GM23338 (cell line): ENCODE results near the gene TSPAN19.

Source experiments
- CREB1 ChIP-seq: fragments of 250-450 bp; sonication (Bioruptor Pico); IDR thresholded peaks from 2 replicates; pipeline ENCODE4 v1.5.0; 2020; ENCODE audit warnings: low read depth, mild to moderate bottlenecking, moderate library complexity
- EZH2 ChIP-seq: fragments of 200-600 bp; sonication (generic); IDR thresholded peaks from one replicate; pipeline ENCODE4 v1.8.0; 2017; ENCODE audit warnings: antibody characterized with exemption, mild to moderate bottlenecking, low read depth; ENCODE audit not compliant: unreplicated experiment
- EZH2phosphoT487 ChIP-seq: fragments of 200-600 bp; sonication (generic); IDR thresholded peaks from one replicate; pipeline ENCODE4 v1.8.1; 2018; ENCODE audit warnings: antibody characterized with exemption; ENCODE audit not compliant: unreplicated experiment
- JUNB ChIP-seq: IDR thresholded peaks from one replicate; pipeline ENCODE4 v1.6.1; 2016; ENCODE audit warnings: antibody characterized with exemption; ENCODE audit not compliant: unreplicated experiment
- POLR2AphosphoS5 ChIP-seq: IDR thresholded peaks from 2 replicates; pipeline ENCODE4 v1.6.1; 2016; ENCODE audit warnings: antibody characterized with exemption, low read depth
- TF ChIP-seq, protein P1 (sequence below), 2 experiments: fragments of 200-600 bp in 1 of 2; sonication (generic) in 1 of 2; conservative IDR thresholded peaks; 2 replicates each; pipeline versions ENCODE4 v1.5.1 to v1.6.1; 2016 to 2017; ENCODE audit warnings: antibody characterized with exemption in 2 of 2, low read depth in 2 of 2, mild to moderate bottlenecking in 2 of 2, moderate library complexity in 1 of 2
- TF ChIP-seq, protein P2 (sequence below): IDR thresholded peaks from one replicate; pipeline ENCODE4 v1.6.1; 2018; ENCODE audit warnings: antibody characterized with exemption; ENCODE audit not compliant: unreplicated experiment

DNA sequence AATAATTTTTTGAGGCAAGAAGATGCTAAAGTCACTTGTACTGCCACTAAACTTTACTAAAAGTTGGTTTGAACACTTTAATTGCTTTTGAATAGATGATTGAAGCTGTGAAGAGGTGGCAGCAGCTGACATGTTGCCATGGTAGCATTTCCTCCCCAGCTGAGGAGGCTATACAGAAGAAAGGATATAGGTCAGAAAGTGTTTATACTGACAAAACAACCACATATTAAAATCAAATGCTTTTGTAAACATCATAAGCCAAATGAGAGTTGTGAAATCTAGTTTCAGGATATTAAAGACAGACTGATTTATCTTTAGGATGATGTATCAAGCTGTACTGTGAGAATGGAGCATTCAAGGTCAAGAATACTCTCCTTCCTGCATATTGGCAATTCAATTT, 41.7 kb downstream of the TSPAN19 start:
- TF ChIP-seq, protein P1, sequence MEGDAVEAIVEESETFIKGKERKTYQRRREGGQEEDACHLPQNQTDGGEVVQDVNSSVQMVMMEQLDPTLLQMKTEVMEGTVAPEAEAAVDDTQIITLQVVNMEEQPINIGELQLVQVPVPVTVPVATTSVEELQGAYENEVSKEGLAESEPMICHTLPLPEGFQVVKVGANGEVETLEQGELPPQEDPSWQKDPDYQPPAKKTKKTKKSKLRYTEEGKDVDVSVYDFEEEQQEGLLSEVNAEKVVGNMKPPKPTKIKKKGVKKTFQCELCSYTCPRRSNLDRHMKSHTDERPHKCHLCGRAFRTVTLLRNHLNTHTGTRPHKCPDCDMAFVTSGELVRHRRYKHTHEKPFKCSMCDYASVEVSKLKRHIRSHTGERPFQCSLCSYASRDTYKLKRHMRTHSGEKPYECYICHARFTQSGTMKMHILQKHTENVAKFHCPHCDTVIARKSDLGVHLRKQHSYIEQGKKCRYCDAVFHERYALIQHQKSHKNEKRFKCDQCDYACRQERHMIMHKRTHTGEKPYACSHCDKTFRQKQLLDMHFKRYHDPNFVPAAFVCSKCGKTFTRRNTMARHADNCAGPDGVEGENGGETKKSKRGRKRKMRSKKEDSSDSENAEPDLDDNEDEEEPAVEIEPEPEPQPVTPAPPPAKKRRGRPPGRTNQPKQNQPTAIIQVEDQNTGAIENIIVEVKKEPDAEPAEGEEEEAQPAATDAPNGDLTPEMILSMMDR (conservative IDR thresholded peaks at IDR 0.05; ENCODE audit: low read depth in 2 of 2): no peak
- TF ChIP-seq EZH2 (no peak), EZH2phosphoT487 (no peak), POLR2AphosphoS5 (no peak), CREB1 (CRISPR knock-in tag) (no peak), JUNB (no peak)
- TF ChIP-seq, protein P2, sequence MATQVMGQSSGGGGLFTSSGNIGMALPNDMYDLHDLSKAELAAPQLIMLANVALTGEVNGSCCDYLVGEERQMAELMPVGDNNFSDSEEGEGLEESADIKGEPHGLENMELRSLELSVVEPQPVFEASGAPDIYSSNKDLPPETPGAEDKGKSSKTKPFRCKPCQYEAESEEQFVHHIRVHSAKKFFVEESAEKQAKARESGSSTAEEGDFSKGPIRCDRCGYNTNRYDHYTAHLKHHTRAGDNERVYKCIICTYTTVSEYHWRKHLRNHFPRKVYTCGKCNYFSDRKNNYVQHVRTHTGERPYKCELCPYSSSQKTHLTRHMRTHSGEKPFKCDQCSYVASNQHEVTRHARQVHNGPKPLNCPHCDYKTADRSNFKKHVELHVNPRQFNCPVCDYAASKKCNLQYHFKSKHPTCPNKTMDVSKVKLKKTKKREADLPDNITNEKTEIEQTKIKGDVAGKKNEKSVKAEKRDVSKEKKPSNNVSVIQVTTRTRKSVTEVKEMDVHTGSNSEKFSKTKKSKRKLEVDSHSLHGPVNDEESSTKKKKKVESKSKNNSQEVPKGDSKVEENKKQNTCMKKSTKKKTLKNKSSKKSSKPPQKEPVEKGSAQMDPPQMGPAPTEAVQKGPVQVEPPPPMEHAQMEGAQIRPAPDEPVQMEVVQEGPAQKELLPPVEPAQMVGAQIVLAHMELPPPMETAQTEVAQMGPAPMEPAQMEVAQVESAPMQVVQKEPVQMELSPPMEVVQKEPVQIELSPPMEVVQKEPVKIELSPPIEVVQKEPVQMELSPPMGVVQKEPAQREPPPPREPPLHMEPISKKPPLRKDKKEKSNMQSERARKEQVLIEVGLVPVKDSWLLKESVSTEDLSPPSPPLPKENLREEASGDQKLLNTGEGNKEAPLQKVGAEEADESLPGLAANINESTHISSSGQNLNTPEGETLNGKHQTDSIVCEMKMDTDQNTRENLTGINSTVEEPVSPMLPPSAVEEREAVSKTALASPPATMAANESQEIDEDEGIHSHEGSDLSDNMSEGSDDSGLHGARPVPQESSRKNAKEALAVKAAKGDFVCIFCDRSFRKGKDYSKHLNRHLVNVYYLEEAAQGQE: no peak
